GM23338 (cell line): ENCODE results near the gene REX1BD. TPM values are rescaled to one million over a fixed set of nuclear protein-coding genes. Genes with fewer than 3 reads are reported as not detected.

Source experiments
- ATAC-seq: fragments of 200-7000 bp; cut with Tn5 transposase; 3 replicates; pipeline ENCODE4 v1.9.1; 2020
- DNase-seq: peaks from one replicate; pipeline ENCODE4 v3.0.0-alpha.2; 2015; ENCODE audit warnings: low spot score
- H2AFZ ChIP-seq: fragments of 200-600 bp; sonication (generic); 2 replicates; pipeline ENCODE4 v1.8.0; 2016; ENCODE audit warnings: antibody characterized with exemption, mild to moderate bottlenecking, moderate library complexity
- H3F3A ChIP-seq: fragments of 200-600 bp; sonication (generic); replicated peaks from 2 replicates; pipeline ENCODE4 v1.8.0; 2017; ENCODE audit warnings: antibody characterized with exemption, mixed run types, low read depth
- H3K27ac ChIP-seq: fragments of 200-600 bp; sonication (generic); 2 replicates; pipeline ENCODE4 v1.6.1; 2016; ENCODE audit warnings: low read depth
- H3K27me3 ChIP-seq: fragments of 200-600 bp; sonication (generic); 2 replicates; pipeline ENCODE4 v1.8.0; 2016; ENCODE audit warnings: mild to moderate bottlenecking, mixed run types, moderate library complexity; ENCODE audit not compliant: insufficient read depth
- H3K36me3 ChIP-seq: fragments of 200-600 bp; sonication (generic); 2 replicates; pipeline ENCODE4 v1.8.0; 2016; ENCODE audit warnings: mild to moderate bottlenecking; ENCODE audit not compliant: insufficient read depth
- H3K4me1 ChIP-seq: fragments of 200-600 bp; sonication (generic); 2 replicates; pipeline ENCODE4 v1.8.0; 2016; ENCODE audit warnings: mild to moderate bottlenecking, moderate library complexity; ENCODE audit not compliant: insufficient read depth
- H3K4me2 ChIP-seq: fragments of 200-600 bp; sonication (generic); 2 replicates; pipeline ENCODE4 v1.7.1; 2017; ENCODE audit warnings: mixed run types
- H3K4me3 ChIP-seq: fragments of 200-600 bp; sonication (generic); 2 replicates; pipeline ENCODE4 v1.6.1; 2016; ENCODE audit warnings: mixed run types
- H3K79me2 ChIP-seq: fragments of 200-600 bp; sonication (generic); replicated peaks from 2 replicates; pipeline ENCODE4 v1.8.0; 2017; ENCODE audit warnings: mild to moderate bottlenecking; ENCODE audit not compliant: insufficient read depth
- H3K9me2 ChIP-seq: fragments of 200-600 bp; sonication (generic); 2 replicates; pipeline ENCODE4 v1.8.0; 2017; ENCODE audit not compliant: insufficient read depth
- H4K20me1 ChIP-seq: fragments of 200-600 bp; sonication (generic); replicated peaks from 2 replicates; pipeline ENCODE4 v1.8.0; 2017; ENCODE audit warnings: mild to moderate bottlenecking; ENCODE audit not compliant: insufficient read depth
- H3K27ac Mint-ChIP-seq: 2 replicates; pipeline ENCODE4 v1.8.0; 2020; ENCODE audit warnings: inconsistent platforms, mild to moderate bottlenecking, moderate library complexity, mixed read lengths
- H3K27me3 Mint-ChIP-seq: 3 replicates; pipeline ENCODE4 v1.8.0; 2022; ENCODE audit warnings: low read depth, mild to moderate bottlenecking, moderate library complexity, mixed read lengths, inconsistent platforms; ENCODE audit not compliant: insufficient read depth, poor library complexity
- H3K36me3 Mint-ChIP-seq: 3 replicates; pipeline ENCODE4 v1.8.0; 2021; ENCODE audit warnings: low read depth, mild to moderate bottlenecking, inconsistent platforms, moderate library complexity, mixed read lengths
- H3K4me1 Mint-ChIP-seq: 3 replicates; pipeline ENCODE4 v1.8.0; 2020; ENCODE audit warnings: mild to moderate bottlenecking, inconsistent platforms, mixed read lengths
- H3K4me3 Mint-ChIP-seq: 3 replicates; pipeline ENCODE4 v1.8.0; 2021; ENCODE audit warnings: moderate library complexity, mild to moderate bottlenecking, inconsistent platforms, mixed read lengths
- H3K9me3 Mint-ChIP-seq: 3 replicates; pipeline ENCODE4 v1.8.0; 2020; ENCODE audit warnings: moderate library complexity, mild to moderate bottlenecking, inconsistent platforms, mixed read lengths
- CREB1 ChIP-seq: fragments of 250-450 bp; sonication (Bioruptor Pico); IDR thresholded peaks from 2 replicates; pipeline ENCODE4 v1.5.0; 2020; ENCODE audit warnings: low read depth, mild to moderate bottlenecking, moderate library complexity
- EZH2 ChIP-seq: fragments of 200-600 bp; sonication (generic); IDR thresholded peaks from one replicate; pipeline ENCODE4 v1.8.0; 2017; ENCODE audit warnings: antibody characterized with exemption, mild to moderate bottlenecking, low read depth; ENCODE audit not compliant: unreplicated experiment
- EZH2phosphoT487 ChIP-seq: fragments of 200-600 bp; sonication (generic); IDR thresholded peaks from one replicate; pipeline ENCODE4 v1.8.1; 2018; ENCODE audit warnings: antibody characterized with exemption; ENCODE audit not compliant: unreplicated experiment
- JUNB ChIP-seq: IDR thresholded peaks from one replicate; pipeline ENCODE4 v1.6.1; 2016; ENCODE audit warnings: antibody characterized with exemption; ENCODE audit not compliant: unreplicated experiment
- NANOG ChIP-seq: IDR thresholded peaks from 2 replicates; pipeline ENCODE4 v1.6.1; 2016; ENCODE audit warnings: antibody characterized with exemption, borderline replicate concordance
- POLR2AphosphoS5 ChIP-seq: IDR thresholded peaks from 2 replicates; pipeline ENCODE4 v1.6.1; 2016; ENCODE audit warnings: antibody characterized with exemption, low read depth
- STAT1 ChIP-seq: IDR thresholded peaks from one replicate; pipeline ENCODE4 v1.6.1; 2016; ENCODE audit warnings: antibody characterized with exemption; ENCODE audit not compliant: unreplicated experiment
- ZNF114 ChIP-seq: fragments of 250-450 bp; sonication (Bioruptor Pico); IDR thresholded peaks from 2 replicates; pipeline ENCODE4 v1.5.0; 2020; ENCODE audit warnings: mild to moderate bottlenecking, moderate library complexity
- ZNF331 ChIP-seq: fragments of 250-450 bp; sonication (Bioruptor Pico); IDR thresholded peaks from 2 replicates; pipeline ENCODE4 v1.5.0; 2020; ENCODE audit warnings: low read depth, mild to moderate bottlenecking, moderate library complexity
- polyA plus RNA-seq: library from polyadenylated mRNA; unstranded; fragments of >200 nt; fragmentation: Nextera tagmentation; extraction: Ambion mirVana; gene quantifications from 2 replicates; pipeline ENCODE4 v1.2.1, GENCODE V29; 2016
- total RNA-seq: library from RNA; depleted of rRNA; stranded (reverse); fragments of >200 nt; shearing (Covaris generic); gene quantifications from 2 replicates; pipeline ENCODE4 v1.2.3, GENCODE V29; 2014
- TF ChIP-seq, protein P1 (sequence below): fragments of 250-450 bp; sonication (Bioruptor Pico); IDR thresholded peaks from 2 replicates; pipeline ENCODE4 v1.5.0; 2020; ENCODE audit warnings: mild to moderate bottlenecking, moderate library complexity
- TF ChIP-seq, protein P2 (sequence below), 2 experiments: fragments of 200-600 bp in 1 of 2; sonication (generic) in 1 of 2; conservative IDR thresholded peaks; 2 replicates each; pipeline versions ENCODE4 v1.5.1 to v1.6.1; 2016 to 2017; ENCODE audit warnings: antibody characterized with exemption in 2 of 2, low read depth in 2 of 2, mild to moderate bottlenecking in 2 of 2, moderate library complexity in 1 of 2
- TF ChIP-seq, protein P3 (sequence below): IDR thresholded peaks from one replicate; pipeline ENCODE4 v1.6.1; 2018; ENCODE audit warnings: antibody characterized with exemption; ENCODE audit not compliant: unreplicated experiment
- TF ChIP-seq, protein P4 (sequence below): IDR thresholded peaks from 2 replicates; pipeline ENCODE4 v1.6.1; 2016; ENCODE audit warnings: antibody characterized with exemption

The REX1BD gene
- total and polyA plus RNA-seq, 2 experiments from 2014 or later: 124 to 138 TPM

DNA sequence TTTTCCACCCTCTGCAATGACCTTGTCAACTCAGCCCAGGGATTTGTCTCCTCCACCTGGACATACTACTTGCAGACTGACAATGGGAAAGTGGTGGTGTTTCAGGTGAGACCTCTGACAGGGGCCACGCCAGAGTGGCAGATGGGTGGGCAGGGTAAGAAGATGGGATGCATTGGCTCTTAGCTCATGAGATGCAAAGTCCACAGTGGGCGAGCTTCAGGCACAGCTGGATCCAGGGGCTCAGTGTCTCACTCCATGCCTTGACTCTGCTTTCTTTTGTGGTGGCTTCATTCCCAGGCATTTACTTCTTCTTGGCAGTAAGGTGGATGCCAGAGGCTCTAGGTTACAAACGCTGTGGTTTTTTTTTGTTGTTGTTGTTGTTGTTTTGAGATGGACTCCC is 27.4 kb downstream of the REX1BD start:
- DNase-seq: no peak
- Histone ChIP-seq H4K20me1 (no peaks in the 10 kb centered on the region), H3K36me3 (no peaks in the 10 kb centered on the region), H3K9me2 (0 out of 2 replicates have a peak, but pooled peaks cover 6% of the 10 kb centered on the region), H3K27ac (no peak overlapping the region), H3K79me2 (no peaks in the 10 kb centered on the region), H3K4me2 (no peak overlapping the region), H2AFZ (no peak overlapping the region), H3K27me3 (peaks cover 52% of the 10 kb centered on the region), H3K4me3 (no peak overlapping the region), H3K4me1 (peaks cover 20% of the 10 kb centered on the region; the same call in 1 of the 2 replicates), H3F3A (peaks cover 3% of the 10 kb centered on the region; the same call in 1 of the 2 replicates)
- Mint-ChIP-seq H3K27ac (no peak overlapping the region), H3K36me3 (peaks cover 7% of the 10 kb centered on the region), H3K4me3 (no peak overlapping the region), H3K4me1 (peaks cover 14% of the 10 kb centered on the region), H3K9me3 (peaks cover 7% of the 10 kb centered on the region; the same call in 2 of the 3 replicates), H3K27me3 (peaks cover 46% of the 10 kb centered on the region)
- no peak for TF ChIP-seq ZNF331 (CRISPR knock-in tag)
- TF ChIP-seq CREB1 (CRISPR knock-in tag): no peak
- TF ChIP-seq, protein P1, sequence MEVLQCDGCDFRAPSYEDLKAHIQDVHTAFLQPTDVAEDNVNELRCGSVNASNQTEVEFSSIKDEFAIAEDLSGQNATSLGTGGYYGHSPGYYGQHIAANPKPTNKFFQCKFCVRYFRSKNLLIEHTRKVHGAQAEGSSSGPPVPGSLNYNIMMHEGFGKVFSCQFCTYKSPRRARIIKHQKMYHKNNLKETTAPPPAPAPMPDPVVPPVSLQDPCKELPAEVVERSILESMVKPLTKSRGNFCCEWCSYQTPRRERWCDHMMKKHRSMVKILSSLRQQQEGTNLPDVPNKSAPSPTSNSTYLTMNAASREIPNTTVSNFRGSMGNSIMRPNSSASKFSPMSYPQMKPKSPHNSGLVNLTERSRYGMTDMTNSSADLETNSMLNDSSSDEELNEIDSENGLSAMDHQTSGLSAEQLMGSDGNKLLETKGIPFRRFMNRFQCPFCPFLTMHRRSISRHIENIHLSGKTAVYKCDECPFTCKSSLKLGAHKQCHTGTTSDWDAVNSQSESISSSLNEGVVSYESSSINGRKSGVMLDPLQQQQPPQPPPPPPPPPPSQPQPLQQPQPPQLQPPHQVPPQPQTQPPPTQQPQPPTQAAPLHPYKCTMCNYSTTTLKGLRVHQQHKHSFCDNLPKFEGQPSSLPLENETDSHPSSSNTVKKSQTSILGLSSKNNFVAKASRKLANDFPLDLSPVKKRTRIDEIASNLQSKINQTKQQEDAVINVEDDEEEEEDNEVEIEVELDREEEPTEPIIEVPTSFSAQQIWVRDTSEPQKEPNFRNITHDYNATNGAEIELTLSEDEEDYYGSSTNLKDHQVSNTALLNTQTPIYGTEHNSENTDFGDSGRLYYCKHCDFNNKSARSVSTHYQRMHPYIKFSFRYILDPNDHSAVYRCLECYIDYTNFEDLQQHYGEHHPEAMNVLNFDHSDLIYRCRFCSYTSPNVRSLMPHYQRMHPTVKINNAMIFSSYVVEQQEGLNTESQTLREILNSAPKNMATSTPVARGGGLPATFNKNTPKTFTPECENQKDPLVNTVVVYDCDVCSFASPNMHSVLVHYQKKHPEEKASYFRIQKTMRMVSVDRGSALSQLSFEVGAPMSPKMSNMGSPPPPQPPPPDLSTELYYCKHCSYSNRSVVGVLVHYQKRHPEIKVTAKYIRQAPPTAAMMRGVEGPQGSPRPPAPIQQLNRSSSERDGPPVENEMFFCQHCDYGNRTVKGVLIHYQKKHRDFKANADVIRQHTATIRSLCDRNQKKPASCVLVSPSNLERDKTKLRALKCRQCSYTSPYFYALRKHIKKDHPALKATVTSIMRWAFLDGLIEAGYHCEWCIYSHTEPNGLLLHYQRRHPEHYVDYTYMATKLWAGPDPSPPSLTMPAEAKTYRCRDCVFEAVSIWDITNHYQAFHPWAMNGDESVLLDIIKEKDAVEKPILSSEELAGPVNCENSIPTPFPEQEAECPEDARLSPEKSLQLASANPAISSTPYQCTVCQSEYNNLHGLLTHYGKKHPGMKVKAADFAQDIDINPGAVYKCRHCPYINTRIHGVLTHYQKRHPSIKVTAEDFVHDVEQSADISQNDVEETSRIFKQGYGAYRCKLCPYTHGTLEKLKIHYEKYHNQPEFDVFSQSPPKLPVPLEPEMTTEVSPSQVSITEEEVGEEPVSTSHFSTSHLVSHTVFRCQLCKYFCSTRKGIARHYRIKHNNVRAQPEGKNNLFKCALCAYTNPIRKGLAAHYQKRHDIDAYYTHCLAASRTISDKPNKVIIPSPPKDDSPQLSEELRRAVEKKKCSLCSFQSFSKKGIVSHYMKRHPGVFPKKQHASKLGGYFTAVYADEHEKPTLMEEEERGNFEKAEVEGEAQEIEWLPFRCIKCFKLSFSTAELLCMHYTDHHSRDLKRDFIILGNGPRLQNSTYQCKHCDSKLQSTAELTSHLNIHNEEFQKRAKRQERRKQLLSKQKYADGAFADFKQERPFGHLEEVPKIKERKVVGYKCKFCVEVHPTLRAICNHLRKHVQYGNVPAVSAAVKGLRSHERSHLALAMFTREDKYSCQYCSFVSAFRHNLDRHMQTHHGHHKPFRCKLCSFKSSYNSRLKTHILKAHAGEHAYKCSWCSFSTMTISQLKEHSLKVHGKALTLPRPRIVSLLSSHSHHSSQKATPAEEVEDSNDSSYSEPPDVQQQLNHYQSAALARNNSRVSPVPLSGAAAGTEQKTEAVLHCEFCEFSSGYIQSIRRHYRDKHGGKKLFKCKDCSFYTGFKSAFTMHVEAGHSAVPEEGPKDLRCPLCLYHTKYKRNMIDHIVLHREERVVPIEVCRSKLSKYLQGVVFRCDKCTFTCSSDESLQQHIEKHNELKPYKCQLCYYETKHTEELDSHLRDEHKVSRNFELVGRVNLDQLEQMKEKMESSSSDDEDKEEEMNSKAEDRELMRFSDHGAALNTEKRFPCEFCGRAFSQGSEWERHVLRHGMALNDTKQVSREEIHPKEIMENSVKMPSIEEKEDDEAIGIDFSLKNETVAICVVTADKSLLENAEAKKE (CRISPR knock-in tag): no peak
- TF ChIP-seq, protein P2, sequence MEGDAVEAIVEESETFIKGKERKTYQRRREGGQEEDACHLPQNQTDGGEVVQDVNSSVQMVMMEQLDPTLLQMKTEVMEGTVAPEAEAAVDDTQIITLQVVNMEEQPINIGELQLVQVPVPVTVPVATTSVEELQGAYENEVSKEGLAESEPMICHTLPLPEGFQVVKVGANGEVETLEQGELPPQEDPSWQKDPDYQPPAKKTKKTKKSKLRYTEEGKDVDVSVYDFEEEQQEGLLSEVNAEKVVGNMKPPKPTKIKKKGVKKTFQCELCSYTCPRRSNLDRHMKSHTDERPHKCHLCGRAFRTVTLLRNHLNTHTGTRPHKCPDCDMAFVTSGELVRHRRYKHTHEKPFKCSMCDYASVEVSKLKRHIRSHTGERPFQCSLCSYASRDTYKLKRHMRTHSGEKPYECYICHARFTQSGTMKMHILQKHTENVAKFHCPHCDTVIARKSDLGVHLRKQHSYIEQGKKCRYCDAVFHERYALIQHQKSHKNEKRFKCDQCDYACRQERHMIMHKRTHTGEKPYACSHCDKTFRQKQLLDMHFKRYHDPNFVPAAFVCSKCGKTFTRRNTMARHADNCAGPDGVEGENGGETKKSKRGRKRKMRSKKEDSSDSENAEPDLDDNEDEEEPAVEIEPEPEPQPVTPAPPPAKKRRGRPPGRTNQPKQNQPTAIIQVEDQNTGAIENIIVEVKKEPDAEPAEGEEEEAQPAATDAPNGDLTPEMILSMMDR (conservative IDR thresholded peaks at IDR 0.05; ENCODE audit: low read depth in 2 of 2): no peak
- TF ChIP-seq POLR2AphosphoS5: no peak
- TF ChIP-seq ZNF114: no peak
- no peak for TF ChIP-seq JUNB
- no peak for TF ChIP-seq EZH2phosphoT487
- TF ChIP-seq NANOG: no peak
- no peak for TF ChIP-seq STAT1
- TF ChIP-seq, protein P3, sequence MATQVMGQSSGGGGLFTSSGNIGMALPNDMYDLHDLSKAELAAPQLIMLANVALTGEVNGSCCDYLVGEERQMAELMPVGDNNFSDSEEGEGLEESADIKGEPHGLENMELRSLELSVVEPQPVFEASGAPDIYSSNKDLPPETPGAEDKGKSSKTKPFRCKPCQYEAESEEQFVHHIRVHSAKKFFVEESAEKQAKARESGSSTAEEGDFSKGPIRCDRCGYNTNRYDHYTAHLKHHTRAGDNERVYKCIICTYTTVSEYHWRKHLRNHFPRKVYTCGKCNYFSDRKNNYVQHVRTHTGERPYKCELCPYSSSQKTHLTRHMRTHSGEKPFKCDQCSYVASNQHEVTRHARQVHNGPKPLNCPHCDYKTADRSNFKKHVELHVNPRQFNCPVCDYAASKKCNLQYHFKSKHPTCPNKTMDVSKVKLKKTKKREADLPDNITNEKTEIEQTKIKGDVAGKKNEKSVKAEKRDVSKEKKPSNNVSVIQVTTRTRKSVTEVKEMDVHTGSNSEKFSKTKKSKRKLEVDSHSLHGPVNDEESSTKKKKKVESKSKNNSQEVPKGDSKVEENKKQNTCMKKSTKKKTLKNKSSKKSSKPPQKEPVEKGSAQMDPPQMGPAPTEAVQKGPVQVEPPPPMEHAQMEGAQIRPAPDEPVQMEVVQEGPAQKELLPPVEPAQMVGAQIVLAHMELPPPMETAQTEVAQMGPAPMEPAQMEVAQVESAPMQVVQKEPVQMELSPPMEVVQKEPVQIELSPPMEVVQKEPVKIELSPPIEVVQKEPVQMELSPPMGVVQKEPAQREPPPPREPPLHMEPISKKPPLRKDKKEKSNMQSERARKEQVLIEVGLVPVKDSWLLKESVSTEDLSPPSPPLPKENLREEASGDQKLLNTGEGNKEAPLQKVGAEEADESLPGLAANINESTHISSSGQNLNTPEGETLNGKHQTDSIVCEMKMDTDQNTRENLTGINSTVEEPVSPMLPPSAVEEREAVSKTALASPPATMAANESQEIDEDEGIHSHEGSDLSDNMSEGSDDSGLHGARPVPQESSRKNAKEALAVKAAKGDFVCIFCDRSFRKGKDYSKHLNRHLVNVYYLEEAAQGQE: no peak
- no peak for TF ChIP-seq EZH2
- TF ChIP-seq, protein P4, sequence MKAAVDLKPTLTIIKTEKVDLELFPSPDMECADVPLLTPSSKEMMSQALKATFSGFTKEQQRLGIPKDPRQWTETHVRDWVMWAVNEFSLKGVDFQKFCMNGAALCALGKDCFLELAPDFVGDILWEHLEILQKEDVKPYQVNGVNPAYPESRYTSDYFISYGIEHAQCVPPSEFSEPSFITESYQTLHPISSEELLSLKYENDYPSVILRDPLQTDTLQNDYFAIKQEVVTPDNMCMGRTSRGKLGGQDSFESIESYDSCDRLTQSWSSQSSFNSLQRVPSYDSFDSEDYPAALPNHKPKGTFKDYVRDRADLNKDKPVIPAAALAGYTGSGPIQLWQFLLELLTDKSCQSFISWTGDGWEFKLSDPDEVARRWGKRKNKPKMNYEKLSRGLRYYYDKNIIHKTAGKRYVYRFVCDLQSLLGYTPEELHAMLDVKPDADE: no peak
- no peak for ATAC-seq
